Stimulated activated CD4-positive, alpha-beta T cell treated with anti-CD3 and anti-CD28 coated beads, Interleukin-15, amount 100 ng/mL, for 48 hours (primary cell): ENCODE results near the gene EVI5L.

Experiments
- DNase-seq, 2 donors: peaks; one replicate each; pipeline ENCODE4 v3.0.0-alpha.2; 2020; ENCODE audit warnings: low read depth in 2 of 2

Gene EVI5L

DNA sequence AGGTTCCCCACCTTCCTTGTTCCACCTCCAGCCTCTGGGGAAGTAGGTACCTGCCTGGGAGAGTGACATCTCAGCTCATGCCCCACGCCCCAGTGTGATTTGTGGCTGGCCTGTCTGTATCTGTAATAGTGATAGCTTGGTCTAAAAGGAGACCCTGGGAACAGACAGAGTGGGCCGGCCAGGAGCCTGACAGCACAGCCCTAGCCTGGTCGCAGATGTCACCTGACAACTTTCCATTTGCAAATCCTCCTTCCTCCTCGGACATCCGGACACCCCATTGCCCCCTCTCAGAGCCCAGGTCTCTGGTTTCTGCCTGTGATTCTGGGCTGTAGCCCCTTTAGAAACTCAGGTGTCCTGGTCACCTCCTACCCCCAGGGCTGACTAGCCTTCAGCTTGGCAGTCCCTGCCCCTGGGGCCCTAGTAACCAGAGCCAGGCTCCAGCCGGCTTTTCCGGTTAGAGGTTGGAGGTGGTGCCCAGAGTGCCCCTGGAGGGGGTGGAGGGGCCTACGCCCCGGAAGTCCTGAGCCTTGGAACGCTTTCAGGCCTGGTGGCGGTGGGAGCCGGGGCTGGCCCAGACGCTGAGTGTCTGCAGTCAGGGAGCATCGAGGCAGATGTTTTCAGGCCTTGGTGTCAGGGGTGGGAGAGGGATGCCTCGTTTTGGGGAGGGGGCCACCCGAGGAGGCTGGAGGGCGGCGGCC, 64.7 kb downstream of the EVI5L start:
- no peak for DNase-seq

DNA sequence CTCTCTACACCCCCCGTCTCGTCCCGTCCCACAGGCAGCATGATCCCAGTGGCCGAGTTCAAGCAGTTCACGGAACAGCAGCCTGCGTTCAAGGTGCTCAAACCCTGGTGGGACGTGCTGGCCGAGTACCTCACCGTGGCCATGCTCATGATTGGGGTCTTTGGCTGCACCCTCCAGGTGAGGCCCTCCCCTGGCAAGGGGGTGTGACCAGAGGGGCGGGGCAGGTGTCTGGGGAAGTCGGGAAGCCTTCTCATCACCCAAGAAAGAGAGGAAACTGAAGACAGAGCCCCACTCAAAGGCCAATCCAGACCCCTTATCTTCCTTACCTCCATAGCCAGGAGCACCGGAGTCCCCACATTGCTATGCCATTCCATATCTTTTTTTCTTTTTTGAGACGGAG, 65.5 kb downstream of the EVI5L start:
- DNase-seq = no peak

DNA sequence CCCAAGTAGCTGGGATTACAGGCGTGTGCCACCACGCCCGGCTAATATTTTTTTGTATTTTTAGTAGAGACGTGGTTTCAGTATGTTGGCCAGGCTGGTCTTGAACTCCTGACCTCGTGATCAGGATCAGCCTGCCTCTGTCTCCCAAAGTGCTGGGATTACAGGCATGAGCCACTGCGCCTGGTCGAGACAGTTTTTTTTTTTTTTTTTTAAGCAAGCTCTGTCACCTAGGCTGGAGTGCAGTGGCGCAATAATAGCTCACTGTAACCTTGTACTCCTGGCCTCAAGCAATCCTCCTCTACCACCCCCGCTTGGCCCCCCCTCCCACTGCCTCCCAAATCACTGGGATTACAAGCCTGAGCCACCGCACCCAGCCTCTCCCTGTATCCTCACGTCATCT, 67.3 kb downstream of the EVI5L start:
- no peak for DNase-seq

DNA sequence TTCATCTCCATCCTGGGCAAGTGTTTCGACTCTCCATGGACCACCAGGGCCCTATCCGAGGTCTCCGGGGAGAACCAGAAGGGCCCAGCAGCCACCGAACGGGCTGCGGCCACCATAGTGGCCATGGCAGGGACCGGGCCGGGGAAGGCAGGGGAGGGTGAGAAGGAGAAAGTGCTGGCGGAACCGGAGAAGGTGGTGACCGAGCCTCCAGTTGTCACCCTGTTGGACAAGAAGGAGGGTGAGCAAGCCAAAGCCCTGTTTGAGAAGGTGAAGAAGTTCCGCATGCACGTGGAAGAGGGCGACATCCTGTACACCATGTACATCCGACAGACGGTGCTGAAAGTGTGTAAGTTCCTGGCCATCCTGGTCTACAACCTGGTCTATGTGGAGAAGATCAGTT, 68.9 kb downstream of the EVI5L start:
- DNase-seq = no peak

DNA sequence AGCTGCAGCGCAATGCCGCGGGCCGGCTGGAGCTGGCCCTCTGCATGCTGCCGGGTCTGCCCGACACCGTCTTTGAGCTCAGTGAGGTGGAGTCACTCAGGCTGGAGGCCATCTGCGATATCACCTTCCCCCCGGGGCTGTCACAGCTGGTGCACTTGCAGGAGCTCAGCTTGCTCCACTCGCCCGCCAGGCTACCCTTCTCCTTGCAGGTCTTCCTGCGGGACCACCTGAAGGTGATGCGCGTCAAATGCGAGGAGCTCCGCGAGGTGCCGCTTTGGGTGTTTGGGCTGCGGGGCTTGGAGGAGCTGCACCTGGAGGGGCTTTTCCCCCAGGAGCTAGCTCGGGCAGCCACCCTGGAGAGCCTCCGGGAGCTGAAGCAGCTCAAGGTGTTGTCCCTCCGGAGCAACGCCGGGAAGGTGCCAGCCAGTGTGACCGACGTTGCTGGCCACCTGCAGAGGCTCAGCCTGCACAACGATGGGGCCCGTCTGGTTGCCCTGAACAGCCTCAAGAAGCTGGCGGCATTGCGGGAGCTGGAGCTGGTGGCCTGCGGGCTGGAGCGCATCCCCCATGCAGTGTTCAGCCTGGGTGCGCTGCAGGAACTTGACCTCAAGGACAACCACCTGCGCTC, 69.8 kb downstream of the EVI5L start:
- no peak for DNase-seq

DNA sequence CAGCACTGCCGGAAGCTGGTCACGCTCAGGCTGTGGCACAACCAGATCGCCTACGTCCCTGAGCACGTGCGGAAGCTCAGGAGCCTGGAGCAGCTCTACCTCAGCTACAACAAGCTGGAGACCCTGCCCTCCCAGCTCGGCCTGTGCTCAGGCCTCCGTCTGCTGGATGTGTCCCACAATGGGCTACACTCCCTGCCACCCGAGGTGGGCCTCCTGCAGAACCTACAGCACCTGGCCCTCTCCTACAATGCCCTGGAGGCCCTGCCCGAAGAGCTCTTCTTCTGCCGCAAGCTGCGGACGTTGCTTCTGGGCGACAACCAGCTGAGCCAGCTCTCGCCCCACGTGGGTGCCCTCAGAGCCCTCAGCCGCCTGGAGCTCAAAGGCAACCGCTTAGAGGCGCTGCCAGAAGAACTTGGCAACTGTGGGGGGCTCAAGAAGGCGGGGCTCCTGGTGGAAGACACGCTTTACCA, 70.4 kb downstream of the EVI5L start:
- no peak for DNase-seq

DNA sequence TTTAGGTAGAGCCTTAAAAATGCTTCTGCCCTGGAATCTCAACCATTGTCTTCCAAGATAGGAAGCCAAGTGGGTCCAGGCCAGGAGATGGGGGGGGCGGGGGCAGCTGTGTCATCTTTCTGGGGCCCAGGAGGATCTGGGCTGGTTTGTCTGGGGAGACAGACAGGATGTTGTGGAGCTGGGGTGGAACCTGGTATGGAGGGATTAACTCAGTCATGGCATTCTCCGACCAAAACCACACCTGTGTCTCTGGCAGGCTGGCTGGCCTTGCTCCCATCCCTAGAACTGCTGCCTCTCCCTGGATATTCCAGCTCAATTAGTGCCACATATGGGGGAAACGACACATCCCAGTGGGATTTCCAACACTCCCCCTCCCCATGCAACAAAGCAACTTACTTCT, 70.9 kb downstream of the EVI5L start:
- DNase-seq = no peak

DNA sequence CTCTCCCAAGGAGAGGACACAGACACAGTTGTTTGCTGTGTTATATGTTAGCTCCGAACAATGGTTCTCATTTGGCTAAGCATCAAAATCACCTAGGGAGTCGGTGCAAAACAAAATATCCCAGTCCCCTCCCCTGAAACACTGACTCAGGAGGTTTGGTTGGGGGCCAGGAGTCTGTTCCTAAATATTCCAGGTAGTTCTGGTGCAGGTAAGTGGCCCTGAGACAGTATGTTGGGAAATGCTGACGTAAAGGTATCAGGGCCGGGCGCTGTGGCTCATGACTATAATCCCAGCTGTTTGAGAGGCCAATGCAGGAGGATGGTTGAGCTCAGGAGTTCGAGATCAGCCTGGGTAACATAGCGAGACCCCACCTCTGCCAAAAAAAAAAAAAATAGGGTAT, 71.3 kb downstream of the EVI5L start:
- DNase-seq = no peak

DNA sequence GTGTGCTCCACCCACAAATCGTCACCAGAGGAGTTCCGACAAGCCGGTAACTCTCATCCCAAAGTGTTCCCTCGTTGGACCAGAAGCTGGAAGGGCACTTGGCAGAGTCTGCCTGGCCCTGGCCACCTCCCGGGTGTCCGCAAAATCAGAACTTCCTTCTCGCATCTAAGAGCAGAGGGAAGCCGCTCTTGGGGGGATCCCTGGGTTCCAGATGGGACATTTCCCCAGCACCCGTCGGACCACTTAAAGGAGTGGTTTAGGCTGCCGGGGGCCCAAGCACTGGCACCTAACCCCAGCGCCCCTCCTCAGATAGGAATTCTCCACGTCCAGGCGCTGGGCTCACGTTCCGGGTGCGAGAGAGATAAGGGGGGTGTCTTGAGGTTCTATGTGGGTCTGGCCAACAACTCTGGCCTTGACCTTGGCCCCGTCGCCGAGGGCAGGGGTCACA, 72.8 kb downstream of the EVI5L start:
- no peak for DNase-seq

DNA sequence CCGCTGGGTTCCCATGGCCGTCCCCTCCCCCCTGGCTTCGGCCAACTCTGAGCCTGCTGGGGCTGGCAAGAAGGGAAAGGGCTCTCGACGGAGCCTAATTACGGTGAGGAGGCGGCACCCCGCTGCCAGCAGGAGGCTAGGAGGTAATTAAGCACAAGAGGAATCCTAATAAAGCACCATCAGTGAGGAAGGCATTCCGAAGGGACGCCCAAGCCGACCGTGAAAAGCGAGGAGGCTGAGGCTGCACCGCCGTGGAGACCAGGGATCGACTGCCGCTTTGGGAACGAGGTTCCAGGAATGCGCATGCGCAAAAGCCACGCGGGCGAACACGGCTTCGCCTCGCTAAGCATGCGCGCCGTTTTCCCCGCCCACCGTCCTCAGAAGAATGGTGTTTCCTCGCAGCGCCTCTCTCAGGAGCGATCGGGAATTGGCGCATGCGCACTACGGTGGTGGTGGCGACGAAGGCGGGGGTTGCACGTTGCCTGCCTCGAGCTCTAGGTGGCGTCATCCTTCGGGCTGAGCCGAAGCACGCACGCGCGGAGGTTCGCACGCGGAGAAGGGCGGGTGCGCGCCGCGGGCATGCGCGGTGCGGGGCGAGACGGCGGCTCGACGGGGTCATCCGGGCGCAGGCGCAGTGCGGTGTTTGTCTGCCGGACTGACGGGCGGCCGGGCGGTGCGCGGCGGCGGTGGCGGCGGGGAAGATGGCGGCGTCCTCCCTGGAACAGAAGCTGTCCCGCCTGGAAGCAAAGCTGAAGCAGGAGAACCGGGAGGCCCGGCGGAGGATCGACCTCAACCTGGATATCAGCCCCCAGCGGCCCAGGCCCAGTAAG, 73.4 kb downstream of the EVI5L start, which contains the start of gene MAP2K7:
Gene MAP2K7 (plus strand): TSS at position 634 of the 830 bp plus-strand sequence. CDS start 68 bp downstream, at position 702.
- DNase-seq = peak; percentile 100

DNA sequence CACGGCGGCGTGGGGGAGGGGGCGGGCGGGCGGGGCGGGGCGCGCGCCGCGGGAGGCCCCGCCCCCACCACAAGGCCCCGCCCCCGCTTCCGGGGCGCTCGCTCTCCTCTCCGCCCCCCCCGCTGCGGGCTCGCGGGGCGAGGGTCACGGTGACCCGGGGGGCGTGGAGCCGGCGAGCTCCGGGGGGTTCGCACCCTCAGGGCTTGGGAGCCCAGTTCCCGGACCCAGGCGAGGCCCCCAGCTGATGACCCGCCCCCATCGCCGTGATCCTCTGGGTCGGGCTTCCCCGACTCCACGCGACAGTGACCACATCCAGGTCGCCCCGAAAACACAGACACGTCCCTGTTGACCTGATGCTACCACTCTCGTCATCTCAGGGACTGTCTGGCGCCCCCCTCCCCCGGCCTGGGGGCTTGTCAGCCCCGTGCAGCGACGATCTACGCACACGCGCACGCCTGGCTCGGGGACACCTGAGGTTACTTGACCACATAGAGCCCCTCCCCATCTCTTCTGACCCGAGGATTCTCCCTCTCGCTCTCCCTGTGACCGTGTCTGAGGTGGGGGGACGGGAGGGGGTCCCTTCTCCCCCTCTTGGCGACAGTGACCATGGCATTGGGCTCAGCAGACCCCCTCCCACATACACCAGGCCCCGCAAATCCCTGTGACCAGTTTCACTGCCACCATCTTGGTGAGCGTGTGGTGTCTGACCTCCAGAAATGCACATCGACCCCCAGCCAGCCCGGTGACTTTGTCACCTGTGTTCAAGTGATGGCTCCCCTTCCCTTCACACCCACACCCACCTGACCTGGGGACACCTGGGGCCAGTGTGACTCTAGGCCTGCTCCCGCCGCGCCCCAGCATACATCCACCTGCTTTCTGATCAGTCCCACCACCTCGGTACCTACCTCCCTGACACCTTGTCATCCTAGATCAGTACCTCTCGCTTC, 74.3 kb downstream of the EVI5L start:
- no peak for DNase-seq

DNA sequence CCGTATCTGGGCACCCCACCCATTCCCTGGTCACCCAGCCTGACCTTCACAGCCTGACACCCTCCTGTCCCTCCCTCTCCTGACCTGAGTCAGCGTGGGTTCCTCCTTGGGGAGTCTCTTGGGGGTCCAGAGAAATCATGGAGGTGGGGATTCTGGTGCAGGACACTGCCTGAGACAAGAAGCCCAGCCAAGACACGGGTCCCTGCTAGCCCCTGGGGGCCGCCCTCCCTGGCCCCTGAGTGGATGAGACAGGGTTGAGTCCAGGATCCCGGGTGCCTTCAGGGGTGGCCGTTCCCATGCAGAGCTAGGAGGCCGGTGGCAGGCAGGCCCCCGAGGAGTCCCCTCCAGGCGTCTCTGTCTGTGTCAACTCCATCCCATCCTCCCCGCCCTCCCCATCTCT, 75.2 kb downstream of the EVI5L start:
- no peak for DNase-seq

DNA sequence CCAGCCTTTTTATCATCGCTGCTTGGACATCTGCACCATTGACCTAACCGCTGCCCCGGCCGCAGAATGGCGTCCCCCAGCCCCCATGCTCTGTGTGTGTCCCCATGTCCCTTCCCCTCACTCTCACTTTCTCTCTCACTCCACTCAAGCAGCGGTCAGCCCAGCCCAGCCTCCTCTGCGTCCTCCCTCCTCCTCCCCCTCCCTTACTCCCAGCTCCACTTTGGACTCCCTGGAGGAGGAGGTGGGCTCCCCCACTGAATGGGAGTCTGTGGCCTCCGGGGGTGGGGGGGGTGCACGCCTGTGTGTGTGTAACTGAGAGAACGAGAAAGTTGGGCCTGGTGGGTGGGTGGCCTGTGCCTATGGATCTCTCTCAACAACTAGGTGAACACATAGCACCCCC, 75.8 kb downstream of the EVI5L start:
- DNase-seq = no peak

DNA sequence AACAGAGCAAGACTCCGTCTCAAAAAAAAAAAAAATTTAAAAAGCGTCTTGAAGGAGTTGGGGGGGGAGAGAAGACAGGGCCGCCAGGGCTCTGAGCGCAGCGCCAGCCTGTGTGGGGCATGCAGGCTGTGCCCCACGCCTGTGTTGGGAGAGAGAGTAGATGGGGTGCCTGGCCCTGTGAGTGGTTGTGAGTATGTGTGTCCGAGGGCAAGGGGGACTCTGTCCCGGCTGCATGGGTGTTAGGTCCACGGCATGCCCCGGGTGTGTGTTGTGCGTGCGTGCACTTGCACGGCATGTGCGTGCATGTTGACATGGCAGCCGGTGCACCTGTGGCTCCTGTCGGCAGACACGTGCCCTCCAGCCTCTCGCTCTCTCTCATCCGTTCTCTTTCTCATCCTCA, 77.1 kb downstream of the EVI5L start:
- DNase-seq = no peak

DNA sequence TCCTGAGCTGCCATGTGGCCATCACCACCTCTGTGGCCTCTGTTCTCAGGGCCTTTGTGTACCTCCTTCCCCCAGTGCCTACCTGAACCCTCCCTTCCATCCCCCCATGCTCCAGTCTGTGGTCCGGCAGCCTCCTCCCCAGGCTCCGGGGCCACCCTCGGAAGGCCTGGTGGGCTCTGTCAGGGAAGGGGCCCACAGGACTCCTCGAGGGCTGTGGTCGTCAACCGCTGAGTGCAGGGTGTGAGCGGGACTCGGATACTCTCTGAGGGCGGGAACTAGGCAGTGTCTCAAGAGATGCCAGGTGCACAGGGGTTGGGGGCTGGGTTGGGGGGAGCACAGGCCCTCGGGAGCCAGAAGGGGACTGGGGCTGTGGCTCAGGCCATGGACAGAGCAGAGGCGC, 77.5 kb downstream of the EVI5L start:
- DNase-seq = no peak

DNA sequence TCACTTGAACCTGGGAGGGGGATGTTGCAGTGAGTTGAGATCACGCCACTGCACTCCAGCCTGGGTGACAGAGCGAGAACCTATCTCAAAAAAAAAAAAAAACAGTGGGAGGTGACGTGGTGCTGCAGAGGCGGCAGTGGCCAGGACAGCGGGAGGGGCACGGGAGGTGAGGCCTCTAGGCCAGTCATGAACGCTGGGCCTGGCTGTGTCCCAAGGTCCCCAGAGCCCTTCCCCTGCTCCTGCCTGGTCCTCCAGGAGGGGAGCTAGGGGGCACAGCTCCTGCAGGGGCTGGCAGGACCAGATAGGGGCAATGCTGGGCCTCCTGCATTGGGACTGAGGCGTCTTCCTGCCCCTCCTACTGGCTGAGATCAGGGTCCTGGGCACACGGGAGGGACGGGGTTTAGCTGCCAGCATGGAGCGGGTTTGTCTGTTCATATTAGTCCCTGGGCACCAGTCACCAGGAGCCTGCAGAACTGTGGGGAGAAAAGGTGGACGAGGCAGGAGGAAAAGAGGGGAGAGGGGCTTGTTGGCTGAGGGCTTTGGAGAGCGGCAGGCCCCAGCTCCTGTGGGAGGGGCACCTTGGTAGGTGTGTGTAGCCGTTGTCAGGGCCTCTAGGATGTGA, 78.2 kb downstream of the EVI5L start:
- DNase-seq = no peak

DNA sequence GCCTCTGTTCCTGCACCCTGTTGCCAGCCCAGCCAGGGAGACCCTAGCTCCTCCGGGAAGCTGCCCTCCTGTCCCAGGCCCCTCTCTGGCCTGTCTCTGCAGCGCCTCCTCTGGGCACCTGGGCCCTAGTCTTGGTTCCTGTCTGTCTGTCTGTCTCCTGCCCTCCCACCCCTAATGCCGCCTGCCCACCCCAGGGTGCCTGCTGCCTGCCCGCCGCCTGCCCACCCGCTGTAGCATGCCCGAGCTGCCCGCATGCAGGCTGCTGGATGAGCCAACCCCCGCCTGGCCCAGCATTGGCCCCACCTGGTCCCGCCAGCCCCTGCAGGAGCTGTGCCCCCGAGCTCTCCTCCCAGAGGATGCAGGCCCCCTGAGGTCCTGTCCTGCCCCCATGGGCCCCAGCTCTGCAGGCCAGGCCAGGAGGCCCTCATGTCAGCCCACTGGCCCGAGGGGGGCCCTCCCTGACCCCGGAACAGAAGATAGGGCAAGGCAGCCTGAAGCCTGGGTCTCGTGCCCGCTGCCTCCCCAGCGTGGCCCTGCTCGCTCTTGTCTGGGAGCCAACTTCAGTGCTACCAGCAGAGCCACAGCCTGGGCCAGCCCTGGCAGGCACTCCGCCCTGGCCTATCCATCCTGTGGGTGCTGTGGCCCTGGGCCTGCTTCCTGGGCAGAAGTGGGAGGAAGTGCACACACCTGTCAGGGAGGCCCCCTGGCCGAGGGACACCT, 78.9 kb downstream of the EVI5L start:
- no peak for DNase-seq

DNA sequence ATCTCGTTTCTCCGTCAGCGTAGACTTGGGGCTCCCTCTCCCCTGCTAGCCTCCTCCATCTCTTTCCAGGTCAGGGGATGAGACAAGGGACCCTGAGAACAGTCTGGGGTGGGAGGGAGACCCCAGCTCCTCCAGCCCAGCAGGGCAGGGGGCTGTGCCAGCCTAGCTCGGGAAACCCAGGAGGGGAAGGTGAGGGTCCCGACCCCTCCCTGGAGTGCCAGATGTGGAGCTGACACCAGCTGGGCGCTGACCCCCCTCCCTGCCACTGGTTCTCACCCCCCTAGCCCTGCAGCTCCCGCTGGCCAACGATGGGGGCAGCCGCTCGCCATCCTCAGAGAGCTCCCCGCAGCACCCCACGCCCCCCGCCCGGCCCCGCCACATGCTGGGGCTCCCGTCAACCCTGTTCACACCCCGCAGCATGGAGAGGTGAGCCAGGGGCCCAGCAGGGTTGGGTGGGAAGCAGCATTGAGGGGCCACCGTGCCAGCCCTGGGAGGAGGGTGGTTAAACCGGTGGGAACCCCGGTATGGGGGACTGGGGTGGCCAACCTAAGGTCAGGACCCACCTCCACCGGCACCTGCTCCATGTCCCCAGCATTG, 79.6 kb downstream of the EVI5L start:
- DNase-seq = no peak

DNA sequence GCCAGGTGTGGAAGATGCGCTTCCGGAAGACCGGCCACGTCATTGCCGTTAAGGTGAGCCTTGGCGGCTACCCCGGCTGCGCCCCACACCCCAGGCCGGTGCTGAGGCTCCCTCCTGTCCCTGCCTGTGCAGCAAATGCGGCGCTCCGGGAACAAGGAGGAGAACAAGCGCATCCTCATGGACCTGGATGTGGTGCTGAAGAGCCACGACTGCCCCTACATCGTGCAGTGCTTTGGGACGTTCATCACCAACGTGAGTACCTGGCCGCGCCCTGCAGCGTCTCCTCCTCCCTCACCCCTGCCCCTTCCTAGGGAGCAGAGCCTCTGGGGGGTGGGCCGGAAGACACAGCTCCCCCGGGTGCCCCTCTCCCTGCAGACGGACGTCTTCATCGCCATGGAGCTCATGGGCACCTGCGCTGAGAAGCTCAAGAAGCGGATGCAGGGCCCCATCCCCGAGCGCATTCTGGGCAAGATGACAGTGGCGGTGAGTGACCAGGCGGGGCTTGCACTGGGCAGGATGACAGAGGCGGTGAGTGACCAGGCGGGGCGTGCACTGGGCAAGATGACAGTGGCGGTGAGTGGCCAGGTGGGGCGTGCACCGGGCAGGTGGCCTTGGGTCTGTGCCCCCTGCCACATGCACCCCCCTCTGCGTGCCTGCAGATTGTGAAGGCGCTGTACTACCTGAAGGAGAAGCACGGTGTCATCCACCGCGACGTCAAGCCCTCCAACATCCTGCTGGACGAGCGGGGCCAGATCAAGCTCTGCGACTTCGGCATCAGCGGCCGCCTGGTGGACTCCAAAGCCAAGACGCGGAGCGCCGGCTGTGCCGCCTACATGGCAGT, 80.5 kb downstream of the EVI5L start:
- no peak for DNase-seq
